HG03521 (cell line): ENCODE data around the gene NAT8L.

Experiments used
- ATAC-seq: cut with Tn5 transposase; IDR thresholded peaks from one replicate; pipeline ENCODE4 v1.9.1; 2021; ENCODE audit warnings: mild to moderate bottlenecking, moderate library complexity; ENCODE audit not compliant: unreplicated experiment

Gene NAT8L

GRCh38 chr4:2073808-2074481 is 14.8 kb downstream of the NAT8L start:
- ATAC-seq: no peak

GRCh38 chr4:2074588-2074987 is 15.5 kb downstream of the NAT8L start:
- ATAC-seq: no peak

- ATAC-seq: no peak
Observed at GRCh38 chr4:2075171-2075986, 16.3 kb downstream of the NAT8L start.

GRCh38 chr4:2075987-2076907 is 17.1 kb downstream of the NAT8L start:
- ATAC-seq: no peak

- ATAC-seq: no peak
Observed at GRCh38 chr4:2076908-2077536, 17.9 kb downstream of the NAT8L start.

DNA sequence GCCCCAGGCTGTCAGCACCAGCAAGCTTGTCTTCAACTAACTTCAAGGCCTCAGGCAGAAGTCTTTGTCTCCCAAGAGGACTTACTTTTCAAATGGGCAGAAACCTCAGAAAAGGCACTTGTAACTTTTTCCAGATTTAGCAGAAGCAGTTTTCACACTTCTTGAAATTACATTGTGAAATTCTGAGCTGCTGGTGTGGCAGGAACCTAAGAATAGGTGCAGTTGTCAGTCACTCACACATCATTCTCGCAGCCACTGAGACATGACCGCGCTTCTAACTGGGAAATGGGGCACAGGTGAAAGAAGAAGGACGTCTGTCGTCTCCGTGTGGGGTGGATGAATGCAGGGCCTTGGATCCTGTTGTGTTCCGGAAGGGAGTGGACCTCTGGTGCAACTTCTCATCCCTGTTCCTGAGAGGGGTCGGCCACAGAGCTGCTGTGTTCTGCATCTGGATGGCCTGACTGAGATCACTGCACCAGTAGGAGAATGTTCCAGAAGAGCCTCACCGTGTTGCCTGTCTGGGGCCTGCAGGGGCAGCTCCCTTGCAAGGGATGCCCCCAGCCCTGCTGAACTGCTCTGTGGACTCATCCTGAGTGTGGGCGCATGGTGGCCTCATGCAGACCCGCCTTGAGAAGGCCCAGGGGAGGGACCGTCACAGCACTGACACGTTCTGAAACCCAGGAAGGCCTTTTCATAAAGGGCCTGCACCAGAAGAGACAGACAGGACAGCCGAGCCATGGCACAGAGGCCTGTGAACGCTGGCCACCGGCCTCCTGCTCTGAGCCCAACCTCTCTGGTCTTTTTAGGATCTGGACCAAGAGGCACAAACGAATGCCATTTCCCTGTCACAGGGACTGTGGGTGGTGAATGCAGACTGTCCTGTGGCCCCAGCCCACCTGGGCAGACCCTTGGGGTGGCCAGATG is 18.7 kb downstream of the NAT8L start:
- no peak for ATAC-seq

- ATAC-seq: no peak
Observed at GRCh38 chr4:2078584-2078983, 19.5 kb downstream of the NAT8L start.

DNA sequence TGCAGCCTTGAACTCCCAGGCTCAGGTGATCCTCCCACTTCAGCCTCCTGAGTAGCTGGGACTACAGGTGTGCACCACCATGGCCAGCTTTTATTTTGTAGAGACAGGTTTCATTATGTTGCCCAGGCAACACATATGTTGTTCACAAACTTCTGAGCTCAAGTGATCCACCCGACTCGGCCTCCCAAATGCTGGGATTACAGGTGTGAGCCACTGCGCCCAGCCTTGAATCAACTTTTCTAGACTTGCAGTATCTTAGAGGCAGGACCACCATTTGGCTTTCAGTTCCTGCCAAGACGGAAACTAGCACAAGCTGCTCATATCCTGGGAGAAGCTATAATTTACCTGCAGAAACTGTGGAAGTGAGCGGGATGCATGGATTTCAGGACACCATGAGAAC is 19.9 kb downstream of the NAT8L start:
- no peak for ATAC-seq

DNA sequence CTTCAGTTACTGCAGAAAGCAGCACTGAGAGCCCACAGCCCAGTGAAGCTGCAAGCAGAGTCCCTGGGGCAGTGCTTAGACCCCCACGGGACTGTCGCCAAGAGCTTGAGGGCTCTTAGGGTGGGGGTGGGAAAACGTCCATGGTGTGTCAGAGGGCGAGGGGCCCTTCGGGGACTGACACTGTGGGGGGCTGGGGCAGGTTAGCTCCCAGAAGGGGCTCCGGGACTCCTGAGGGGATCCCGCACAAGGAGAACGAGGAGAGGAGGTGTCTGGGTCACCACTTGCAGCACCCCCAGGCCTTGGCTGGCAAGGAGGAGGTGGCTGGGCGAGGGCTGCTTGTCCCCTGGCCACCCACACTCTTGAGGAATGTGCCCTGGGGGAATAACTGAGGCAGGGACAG is 20.8 kb downstream of the NAT8L start:
- ATAC-seq: no peak

GRCh38 chr4:2080429-2081300 is 21.5 kb downstream of the NAT8L start:
- ATAC-seq: no peak

GRCh38 chr4:2081540-2081939 is 22.4 kb downstream of the NAT8L start:
- no peak for ATAC-seq

DNA sequence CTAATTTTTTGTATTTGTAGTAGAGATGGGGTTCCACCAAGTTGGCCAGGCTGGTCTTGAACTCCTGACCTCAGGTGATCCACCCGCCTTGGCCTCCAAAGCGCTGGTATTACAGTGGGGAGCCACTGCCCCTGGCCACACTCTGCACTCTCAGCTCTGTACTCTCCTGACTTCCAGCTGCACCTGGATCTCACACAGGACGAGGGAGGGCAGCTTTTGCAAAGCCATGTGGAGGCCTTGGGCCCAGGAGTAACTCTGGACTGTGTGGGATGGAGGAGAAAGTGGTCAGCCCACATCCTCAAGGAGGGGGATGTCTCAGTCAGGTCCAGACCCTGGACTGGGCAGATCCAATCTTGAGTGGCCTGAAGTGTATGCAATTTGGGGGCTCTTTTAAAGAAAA is 23.0 kb downstream of the NAT8L start:
- no peak for ATAC-seq

- ATAC-seq: no peak
Observed at GRCh38 chr4:2082627-2083026, 23.5 kb downstream of the NAT8L start.

- ATAC-seq: no peak
Observed at GRCh38 chr4:2083116-2083825, 24.1 kb downstream of the NAT8L start.

GRCh38 chr4:2083826-2084160 is 24.7 kb downstream of the NAT8L start:
- ATAC-seq: no peak

- no peak for ATAC-seq
Observed at GRCh38 chr4:2084316-2084715, 25.2 kb downstream of the NAT8L start.

DNA sequence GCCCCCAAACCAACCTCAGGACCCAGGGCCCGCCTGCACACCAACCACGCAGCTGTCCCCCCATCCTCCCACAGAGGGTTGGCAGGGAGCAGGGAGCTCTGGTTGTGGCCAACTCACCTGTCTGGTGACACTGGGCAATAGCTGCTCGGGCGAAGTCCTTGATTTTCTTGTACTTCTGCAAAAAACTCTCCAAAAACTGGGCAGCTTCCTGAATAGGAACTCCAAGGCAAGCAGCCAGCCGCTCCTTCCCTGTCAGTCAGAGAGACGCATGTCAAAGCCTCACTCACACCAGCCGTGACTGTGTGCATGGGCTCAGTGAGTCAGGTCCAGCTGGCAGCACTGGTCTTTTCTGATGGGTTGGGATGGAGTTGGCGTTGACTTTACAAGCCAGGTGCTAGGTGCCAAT is 26.4 kb downstream of the NAT8L start:
- no peak for ATAC-seq

GRCh38 chr4:2087170-2087569 is 28.0 kb downstream of the NAT8L start:
- no peak for ATAC-seq
